Effector memory CD4-positive, alpha-beta T cell (primary cell): ENCODE results near the gene LAMA3.

Experiments used
- DNase-seq, 3 donors: peaks; one replicate each; pipeline ENCODE4 v3.0.0-alpha.2; 2020
- H3K27ac ChIP-seq: 2 replicates; pipeline ENCODE4 v1.7.0; 2013; ENCODE audit warnings: mild to moderate bottlenecking, low read length, moderate library complexity; ENCODE audit not compliant: insufficient read depth, poor library complexity, severe bottlenecking
- H3K27me3 ChIP-seq: replicated peaks from 2 replicates; pipeline ENCODE4 v1.7.0; 2013; ENCODE audit warnings: mild to moderate bottlenecking, low read length; ENCODE audit not compliant: insufficient read depth, control insufficient read depth, poor library complexity, severe bottlenecking
- H3K36me3 ChIP-seq: 2 replicates; pipeline ENCODE4 v1.7.0; 2013; ENCODE audit warnings: mild to moderate bottlenecking, low read length, moderate library complexity; ENCODE audit not compliant: control insufficient read depth, insufficient read depth
- H3K4me1 ChIP-seq: 2 replicates; pipeline ENCODE4 v1.7.0; 2013; ENCODE audit warnings: low read length, mild to moderate bottlenecking; ENCODE audit not compliant: control insufficient read depth, insufficient read depth, poor library complexity, severe bottlenecking
- H3K4me3 ChIP-seq: 2 replicates; pipeline ENCODE4 v1.7.0; 2013; ENCODE audit warnings: low read length, low read depth, mild to moderate bottlenecking; ENCODE audit not compliant: insufficient read depth, poor library complexity, severe bottlenecking
- H3K9me3 ChIP-seq: 2 replicates; pipeline ENCODE4 v1.7.0; 2013; ENCODE audit warnings: mild to moderate bottlenecking, low read length, moderate library complexity; ENCODE audit not compliant: control insufficient read depth

LAMA3 gene

DNA sequence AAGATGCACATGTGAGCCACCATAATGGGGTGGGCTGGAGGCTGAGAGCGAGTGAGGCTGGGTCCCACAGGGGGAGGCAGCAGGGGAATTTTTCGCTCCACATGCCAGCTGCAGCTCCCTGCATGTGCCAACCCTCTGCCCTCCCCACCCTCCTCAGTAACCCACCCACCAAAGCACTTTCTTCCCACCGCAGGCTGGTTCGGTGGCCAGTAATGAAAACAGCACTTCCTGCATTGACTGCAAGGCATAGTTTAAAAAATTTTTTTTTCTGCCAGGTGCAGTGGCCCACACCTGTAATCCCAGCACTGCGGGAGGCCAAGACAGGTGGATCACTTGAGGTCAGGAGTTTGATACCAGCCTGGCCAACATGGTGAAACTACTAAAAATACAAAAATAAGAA, 177.8 kb downstream of the LAMA3 start:
- Histone ChIP-seq H3K4me1 (peaks cover 48% of the 10 kb centered on the region), H3K9me3 (no peaks in the 10 kb centered on the region), H3K27ac (no peak overlapping the region), H3K27me3 (no peaks in the 10 kb centered on the region), H3K4me3 (no peak overlapping the region), H3K36me3 (no peaks in the 10 kb centered on the region)
- DNase-seq = no peak

GRCh38 chr18:23868136-23868785, 179.0 kb downstream of the LAMA3 start:
- Histone ChIP-seq H3K27me3 (no peaks in the 10 kb centered on the region), H3K36me3 (no peaks in the 10 kb centered on the region), H3K4me1 (peaks cover 54% of the 10 kb centered on the region), H3K27ac (no peak overlapping the region), H3K4me3 (no peak overlapping the region), H3K9me3 (no peaks in the 10 kb centered on the region)
- DNase-seq = no peak

- H3K4me3 ChIP-seq = no peak overlapping the region
- peak overlapping the region; percentile 49 for H3K27ac ChIP-seq
- H3K36me3 ChIP-seq = no peaks in the 10 kb centered on the region
- DNase-seq = no peak
- H3K4me1 ChIP-seq = peaks cover 36% of the 10 kb centered on the region
- H3K9me3 ChIP-seq = no peaks in the 10 kb centered on the region
- no peaks in the 10 kb centered on the region for H3K27me3 ChIP-seq
Measured at GRCh38 chr18:23870676-23871380, 181.6 kb downstream of the LAMA3 start.

DNA sequence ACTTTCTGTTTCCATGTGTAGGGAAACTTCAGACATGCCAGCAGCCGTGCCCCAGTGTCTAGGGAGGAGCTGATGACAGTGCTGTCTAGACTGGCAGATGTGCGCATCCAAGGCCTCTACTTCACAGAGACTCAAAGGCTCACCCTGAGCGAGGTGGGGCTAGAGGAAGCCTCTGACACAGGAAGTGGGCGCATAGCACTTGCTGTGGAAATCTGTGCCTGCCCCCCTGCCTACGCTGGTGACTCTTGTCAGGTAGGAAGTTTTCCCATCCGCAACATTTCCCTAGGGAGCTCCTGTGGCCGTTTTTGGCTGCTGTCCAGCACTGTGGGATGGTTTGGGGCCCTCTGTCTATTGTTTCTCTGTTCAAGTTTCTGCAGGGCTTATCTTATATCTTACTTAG, 182.2 kb downstream of the LAMA3 start:
- peak overlapping the region; percentile 49 for H3K27ac ChIP-seq
- no peak overlapping the region for H3K4me3 ChIP-seq
- peak; percentile 58 to 78 (median 73) for DNase-seq
- H3K27me3 ChIP-seq = no peaks in the 10 kb centered on the region
- no peaks in the 10 kb centered on the region for H3K36me3 ChIP-seq
- no peaks in the 10 kb centered on the region for H3K9me3 ChIP-seq
- peaks cover 31% of the 10 kb centered on the region for H3K4me1 ChIP-seq

DNA sequence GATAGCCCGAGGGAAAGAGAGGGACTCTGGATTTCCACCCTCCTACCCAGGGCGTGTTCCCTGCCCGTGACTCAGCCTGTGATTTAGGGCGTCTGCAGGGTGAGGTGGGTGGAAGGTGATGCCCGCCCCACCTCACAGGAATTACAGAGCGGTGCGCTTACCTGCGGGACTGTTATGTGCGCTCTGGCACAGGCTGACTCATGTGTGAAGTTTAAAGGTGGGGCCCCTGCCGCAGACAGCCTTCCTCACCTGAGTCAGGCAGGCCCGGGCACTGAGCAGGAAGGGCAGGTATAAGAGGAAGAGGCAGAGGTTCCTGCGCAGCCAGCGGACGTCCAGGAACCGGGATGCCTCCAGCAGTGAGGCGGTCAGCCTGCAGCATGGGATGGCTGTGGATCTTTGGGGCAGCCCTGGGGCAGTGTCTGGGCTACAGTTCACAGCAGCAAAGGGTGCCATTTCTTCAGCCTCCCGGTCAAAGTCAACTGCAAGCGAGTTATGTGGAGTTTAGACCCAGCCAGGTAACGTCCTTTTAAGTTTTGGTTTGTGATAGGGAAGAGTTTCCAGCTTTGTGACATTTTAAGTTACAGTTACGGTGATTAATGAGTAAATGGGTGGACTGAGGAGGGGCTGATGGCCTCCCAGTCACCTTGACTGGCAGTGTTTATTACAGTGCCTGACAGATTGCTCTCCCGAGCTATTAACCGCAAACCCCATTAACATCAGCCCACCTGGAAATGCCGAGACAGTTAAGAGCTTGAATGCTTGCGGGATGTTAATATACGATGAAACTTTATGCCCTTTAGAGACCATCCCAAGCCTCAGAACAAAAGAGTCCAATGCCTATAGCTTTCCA, 183.7 kb downstream of the LAMA3 start:
- H3K9me3 ChIP-seq = no peaks in the 10 kb centered on the region
- peaks cover 26% of the 10 kb centered on the region for H3K4me1 ChIP-seq
- H3K4me3 ChIP-seq = no peak overlapping the region
- no peaks in the 10 kb centered on the region for H3K36me3 ChIP-seq
- DNase-seq = peak; percentile 17 to 63 (median 58)
- H3K27ac ChIP-seq = no peak overlapping the region
- H3K27me3 ChIP-seq = no peaks in the 10 kb centered on the region

GRCh38 chr18:23875966-23876895, 187.0 kb downstream of the LAMA3 start:
- Histone ChIP-seq H3K27me3 (no peaks in the 10 kb centered on the region), H3K36me3 (no peaks in the 10 kb centered on the region), H3K4me1 (peaks cover 18% of the 10 kb centered on the region), H3K9me3 (no peaks in the 10 kb centered on the region), H3K27ac (no peak overlapping the region), H3K4me3 (no peak overlapping the region)
- DNase-seq = no peak

DNA sequence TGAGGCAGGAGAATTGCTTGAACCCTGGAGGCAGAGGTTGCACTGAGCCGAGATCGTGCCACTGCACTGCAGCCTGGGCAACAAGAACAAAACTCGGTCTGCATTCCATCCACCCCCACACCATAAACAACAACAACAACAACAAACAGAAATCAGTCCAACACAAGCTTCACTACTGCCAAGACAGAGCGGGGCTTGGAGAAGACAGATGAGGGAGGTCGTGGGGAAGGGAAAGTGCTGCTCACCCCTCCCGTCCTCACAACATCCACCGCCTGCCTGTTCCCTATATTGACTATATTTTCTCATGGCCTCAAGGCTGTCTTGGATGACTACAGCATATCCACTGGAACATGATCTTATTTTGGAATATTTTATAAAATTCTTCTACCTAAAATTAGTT, 187.7 kb downstream of the LAMA3 start:
- no peak for DNase-seq
- Histone ChIP-seq H3K4me1 (peaks cover 12% of the 10 kb centered on the region), H3K4me3 (no peak overlapping the region), H3K27me3 (no peaks in the 10 kb centered on the region), H3K27ac (no peak overlapping the region), H3K36me3 (no peaks in the 10 kb centered on the region), H3K9me3 (no peaks in the 10 kb centered on the region)

DNA sequence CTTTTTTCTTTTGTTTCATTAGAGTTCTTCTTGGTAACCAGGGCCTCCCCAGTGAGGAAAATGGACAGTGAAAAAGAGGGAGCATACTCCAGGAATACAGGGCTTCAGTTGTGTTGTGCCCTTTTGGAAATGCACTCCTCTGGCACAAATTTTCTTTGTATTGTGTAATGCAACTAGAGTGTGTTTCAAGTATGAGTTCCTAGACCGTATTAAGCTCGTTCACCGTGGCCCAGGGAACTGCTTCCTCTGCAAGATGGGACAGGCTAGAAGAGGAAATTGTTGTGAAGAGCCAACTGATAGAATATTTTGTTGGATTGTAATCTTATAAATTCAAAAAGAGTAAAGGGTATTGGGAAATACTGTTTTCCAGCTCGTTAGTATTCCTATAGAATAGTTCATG, 188.1 kb downstream of the LAMA3 start:
- Histone ChIP-seq H3K27me3 (no peaks in the 10 kb centered on the region), H3K4me3 (no peak overlapping the region), H3K27ac (no peak overlapping the region), H3K4me1 (peaks cover 8% of the 10 kb centered on the region), H3K36me3 (no peaks in the 10 kb centered on the region), H3K9me3 (no peaks in the 10 kb centered on the region)
- DNase-seq = no peak

DNA sequence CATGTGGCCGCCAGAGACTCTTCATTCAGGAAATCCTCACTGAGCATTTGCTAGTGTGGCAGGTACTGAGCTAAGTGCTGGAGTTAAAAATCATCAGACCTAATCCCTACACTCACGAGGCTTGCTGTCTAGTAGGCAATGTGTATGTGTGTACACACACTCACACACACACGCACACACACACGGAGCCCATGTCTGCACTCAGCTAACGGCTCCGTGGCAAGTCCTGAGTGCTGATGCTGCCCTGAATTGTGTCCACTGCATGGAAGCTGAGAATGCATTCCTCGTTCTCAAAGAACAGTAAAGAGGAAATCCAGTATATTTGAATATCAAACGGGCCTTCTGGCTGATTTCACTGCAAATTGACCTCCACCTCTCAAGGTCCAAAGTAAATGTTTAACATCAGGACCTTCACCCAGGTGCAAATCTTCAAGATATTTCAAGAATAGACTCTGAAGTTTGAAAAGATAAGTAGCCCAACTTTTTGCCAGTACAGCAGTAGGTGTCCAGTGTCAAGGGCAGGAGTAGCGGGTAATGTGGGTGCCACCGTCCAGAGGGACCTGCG, 189.2 kb downstream of the LAMA3 start:
- H3K9me3 ChIP-seq = no peaks in the 10 kb centered on the region
- no peaks in the 10 kb centered on the region for H3K36me3 ChIP-seq
- no peak overlapping the region for H3K27ac ChIP-seq
- H3K4me1 ChIP-seq = no peaks in the 10 kb centered on the region
- H3K4me3 ChIP-seq = no peak overlapping the region
- no peak for DNase-seq
- no peaks in the 10 kb centered on the region for H3K27me3 ChIP-seq
